GM23338 (cell line): ENCODE results near the gene URI1.

ENCODE experiments used
- CTCF ChIP-seq, 2 experiments: fragments of 200-600 bp in 1 of 2; sonication (generic) in 1 of 2; conservative IDR thresholded peaks; 2 replicates each; pipeline versions ENCODE4 v1.5.1 to v1.6.1; 2016 to 2017; ENCODE audit warnings: antibody characterized with exemption in 2 of 2, low read depth in 2 of 2, mild to moderate bottlenecking in 2 of 2, moderate library complexity in 1 of 2
- REST ChIP-seq: IDR thresholded peaks from one replicate; pipeline ENCODE4 v1.6.1; 2018; ENCODE audit warnings: antibody characterized with exemption; ENCODE audit not compliant: unreplicated experiment
- ZNF114 ChIP-seq: fragments of 250-450 bp; sonication (Bioruptor Pico); IDR thresholded peaks from 2 replicates; pipeline ENCODE4 v1.5.0; 2020; ENCODE audit warnings: mild to moderate bottlenecking, moderate library complexity

- peak in 1 of 2 experiments; percentile 23; a peak in 1 of 4 replicates for TF ChIP-seq CTCF (conservative IDR thresholded peaks at IDR 0.05; ENCODE audit: low read depth in 2 of 2)
- TF ChIP-seq REST: no peak
- no peak for TF ChIP-seq ZNF114 (CRISPR knock-in tag)
Observed at GRCh38 chr19:30001791-30002190, 59.8 kb downstream of the URI1 start.
